H9 (cell line): ENCODE data around the gene ISCU. TPM values are rescaled to one million over a fixed set of nuclear protein-coding genes. Genes with fewer than 3 reads are reported as not detected.

Experiments
- DNase-seq: peaks from one replicate; pipeline ENCODE4 v3.0.0-alpha.2; 2017
- H2AFZ ChIP-seq: one replicate; pipeline ENCODE4 v1.6.1; 2013; ENCODE audit warnings: mild to moderate bottlenecking, low read length, control low read depth, moderate library complexity
- H2AK5ac ChIP-seq: 2 replicates; pipeline ENCODE4 v1.6.1; 2013; ENCODE audit warnings: low read length, control low read depth, mixed read lengths; ENCODE audit not compliant: insufficient read length
- H2BK120ac ChIP-seq: one replicate; pipeline ENCODE4 v1.6.1; 2013; ENCODE audit warnings: low read depth, mild to moderate bottlenecking, low read length, control low read depth, inconsistent platforms; ENCODE audit not compliant: poor library complexity, severe bottlenecking
- H2BK12ac ChIP-seq: 2 replicates; pipeline ENCODE4 v1.6.1; 2013; ENCODE audit warnings: low read length, control low read depth, mixed read lengths, low read depth; ENCODE audit not compliant: insufficient read length
- H2BK15ac ChIP-seq: 2 replicates; pipeline ENCODE4 v1.6.1; 2013; ENCODE audit warnings: low read depth, low read length, control low read depth
- H2BK20ac ChIP-seq: one replicate; pipeline ENCODE4 v1.6.1; 2013; ENCODE audit warnings: low read depth, mild to moderate bottlenecking, low read length, control low read depth, inconsistent platforms; ENCODE audit not compliant: poor library complexity, severe bottlenecking
- H2BK5ac ChIP-seq: 2 replicates; pipeline ENCODE4 v1.6.1; 2013; ENCODE audit warnings: low read length, control low read depth, mixed read lengths; ENCODE audit not compliant: insufficient read length
- H3K14ac ChIP-seq: 2 replicates; pipeline ENCODE4 v1.6.1; 2013; ENCODE audit warnings: low read length, control low read depth; ENCODE audit not compliant: insufficient read depth
- H3K18ac ChIP-seq: 2 replicates; pipeline ENCODE4 v1.6.1; 2013; ENCODE audit warnings: low read depth, mild to moderate bottlenecking, mixed read lengths, low read length, control low read depth; ENCODE audit not compliant: insufficient read length
- H3K23ac ChIP-seq: 2 replicates; pipeline ENCODE4 v1.6.1; 2013; ENCODE audit warnings: low read length, control low read depth, mixed read lengths, low read depth; ENCODE audit not compliant: insufficient read length
- H3K23me2 ChIP-seq: 2 replicates; pipeline ENCODE4 v1.6.1; 2013; ENCODE audit warnings: low read depth, mild to moderate bottlenecking, mixed read lengths, low read length, control low read depth; ENCODE audit not compliant: insufficient read length, poor library complexity, severe bottlenecking
- H3K27ac ChIP-seq: 2 replicates; pipeline ENCODE4 v1.5.1; 2013; ENCODE audit warnings: low read length, control low read depth, mixed read lengths, low read depth; ENCODE audit not compliant: insufficient read length
- H3K27me3 ChIP-seq: 2 replicates; pipeline ENCODE4 v1.6.1; 2013; ENCODE audit warnings: low read length, control low read depth, inconsistent platforms; ENCODE audit not compliant: insufficient read depth
- H3K4ac ChIP-seq: 2 replicates; pipeline ENCODE4 v1.6.1; 2013; ENCODE audit warnings: low read depth, mild to moderate bottlenecking, control low read depth, inconsistent platforms, low read length, moderate library complexity
- H3K4me1 ChIP-seq: 2 replicates; pipeline ENCODE4 v1.6.1; 2013; ENCODE audit warnings: low read length, control low read depth, inconsistent platforms; ENCODE audit not compliant: insufficient read depth
- H3K4me2 ChIP-seq: 2 replicates; pipeline ENCODE4 v1.6.1; 2013; ENCODE audit warnings: low read length, control low read depth, mixed read lengths; ENCODE audit not compliant: insufficient read length, insufficient read depth
- H3K56ac ChIP-seq: 2 replicates; pipeline ENCODE4 v1.6.1; 2013; ENCODE audit warnings: low read depth, mild to moderate bottlenecking, mixed read lengths, low read length, control low read depth; ENCODE audit not compliant: insufficient read length
- H3K79me1 ChIP-seq: 2 replicates; pipeline ENCODE4 v1.6.1; 2013; ENCODE audit warnings: low read depth, mild to moderate bottlenecking, moderate library complexity, low read length, control low read depth, inconsistent platforms; ENCODE audit not compliant: insufficient read depth, poor library complexity, severe bottlenecking
- H3K79me2 ChIP-seq: 2 replicates; pipeline ENCODE4 v1.6.1; 2013; ENCODE audit warnings: low read length, control low read depth, inconsistent platforms; ENCODE audit not compliant: insufficient read depth
- H3K9ac ChIP-seq: 2 replicates; pipeline ENCODE4 v1.6.1; 2013; ENCODE audit warnings: low read length, control low read depth, mixed read lengths; ENCODE audit not compliant: insufficient read length; ENCODE audit errors: extremely low read depth
- H3K9me3 ChIP-seq: one replicate; pipeline ENCODE4 v1.6.1; 2013; ENCODE audit warnings: low read depth, low read length, inconsistent platforms; ENCODE audit not compliant: control insufficient read depth
- H3T11ph ChIP-seq: one replicate; pipeline ENCODE4 v1.6.1; 2013; ENCODE audit warnings: mild to moderate bottlenecking, low read length, control low read depth, inconsistent platforms
- H4K20me1 ChIP-seq: one replicate; pipeline ENCODE4 v1.6.1; 2013; ENCODE audit not compliant: control insufficient read depth, insufficient read length, insufficient read depth
- H4K5ac ChIP-seq: 2 replicates; pipeline ENCODE4 v1.6.1; 2013; ENCODE audit warnings: low read depth, mild to moderate bottlenecking, mixed read lengths, low read length, control low read depth; ENCODE audit not compliant: insufficient read length
- H4K8ac ChIP-seq: replicated peaks from 2 replicates; pipeline ENCODE4 v1.6.1; 2013; ENCODE audit warnings: low read length, control low read depth, mixed read lengths, low read depth; ENCODE audit not compliant: insufficient read length
- H4K91ac ChIP-seq: 2 replicates; pipeline ENCODE4 v1.6.1; 2013; ENCODE audit warnings: low read depth, mild to moderate bottlenecking, moderate library complexity, mixed read lengths, low read length, control low read depth; ENCODE audit not compliant: insufficient read length
- H3K27ac Mint-ChIP-seq, 3 experiments: 2 replicates in 2 of 3; 3 replicates in 1 of 3; pipeline ENCODE4 v1.8.0; 2020 to 2021; ENCODE audit warnings: mixed read lengths in 3 of 3, mild to moderate bottlenecking in 1 of 3, moderate library complexity in 1 of 3
- H3K27me3 Mint-ChIP-seq: 2 replicates; pipeline ENCODE4 v1.8.0; 2021; ENCODE audit warnings: low read depth, mild to moderate bottlenecking, moderate library complexity, mixed read lengths
- H3K36me3 Mint-ChIP-seq, 3 experiments: 2 replicates in 2 of 3; 3 replicates in 1 of 3; pipeline ENCODE4 v1.8.0; 2020 to 2021; ENCODE audit warnings: low read depth in 3 of 3, mixed read lengths in 3 of 3; ENCODE audit not compliant: insufficient read depth in 1 of 3
- H3K4me1 Mint-ChIP-seq, 2 experiments: 2 replicates each; pipeline ENCODE4 v1.8.0; 2020; ENCODE audit warnings: mixed read lengths in 2 of 2
- H3K4me3 Mint-ChIP-seq, 2 experiments: 2 replicates in 1 of 2; 3 replicates in 1 of 2; pipeline ENCODE4 v1.8.0; 2020 to 2021; ENCODE audit warnings: mild to moderate bottlenecking in 2 of 2, mixed read lengths in 2 of 2, moderate library complexity in 1 of 2
- H3K9me3 Mint-ChIP-seq, 2 experiments: 2 replicates in 1 of 2; 3 replicates in 1 of 2; pipeline ENCODE4 v1.8.0; 2020; ENCODE audit warnings: mild to moderate bottlenecking in 2 of 2, mixed read lengths in 2 of 2, moderate library complexity in 1 of 2
- CTCF ChIP-seq: fragments of 200-600 bp; sonication (generic); conservative IDR thresholded peaks from 3 replicates; pipeline ENCODE4 v1.8.0; 2021; ENCODE audit warnings: antibody characterized with exemption, mild to moderate bottlenecking
- WGBS: extraction: QIAGEN DNeasy Blood & Tissue Kit; methylation state at CpG from one replicate; pipeline ENCODE4 v1.1.7; 2013; ENCODE audit warnings: missing lambda C conversion rate, low lambda C conversion rate, mixed read lengths; ENCODE audit not compliant: insufficient read length; ENCODE audit errors: extremely low coverage; 5-methylcytosine and 5-hydroxymethylcytosine counted together
- total RNA-seq: library from RNA; stranded (reverse); gene quantifications from 2 replicates; pipeline ENCODE4 v1.2.1, GENCODE V29; 2021

ISCU gene
- total RNA-seq, 1 experiment from 2014 or later = 64.9 TPM

GRCh38 chr12:108519558-108519957 is 42.8 kb upstream of the ISCU start:
- Histone ChIP-seq H2BK15ac (no peak overlapping the region), H2AFZ (no peak overlapping the region), H3K9ac (no peak overlapping the region), H3K79me2 (no peaks in the 10 kb centered on the region), H4K20me1 (peaks cover 2% of the 10 kb centered on the region), H4K8ac (no peak overlapping the region), H4K5ac (no peak overlapping the region), H3K4me2 (no peak overlapping the region), H3K27me3 (no peaks in the 10 kb centered on the region), H3K4me1 (peaks cover 3% of the 10 kb centered on the region; the same call in 1 of the 2 replicates), H3T11ph (no peak overlapping the region), H3K9me3 (no peaks in the 10 kb centered on the region), H2BK20ac (no peak overlapping the region), H2BK12ac (no peak overlapping the region), H3K27ac (no peak overlapping the region), H3K56ac (no peak overlapping the region), H3K14ac (no peak overlapping the region), H3K23me2 (peaks cover 6% of the 10 kb centered on the region), H2AK5ac (no peak overlapping the region), H3K18ac (no peak overlapping the region), H2BK5ac (no peak overlapping the region), H3K23ac (no peak overlapping the region), H3K4ac (no peak overlapping the region), H3K79me1 (peaks cover 5% of the 10 kb centered on the region), H2BK120ac (no peak overlapping the region), H4K91ac (no peak overlapping the region)
- WGBS = no CpG with 5 or more reads among the region's 4 CpGs
- H3K9me3 Mint-ChIP-seq = no peaks in the 10 kb centered on the region
- H3K27me3 Mint-ChIP-seq = no peaks in the 10 kb centered on the region; the same call in 1 of the 2 replicates
- peak; percentile 67 for DNase-seq
- TF ChIP-seq CTCF = peak; percentile 48; the same call in 2 of the 3 replicates
- no peak overlapping the region; a peak in 1 of 5 replicates for H3K4me3 Mint-ChIP-seq
- peak overlapping the region in 2 of 3 experiments; percentile 34 to 85; a peak in 2 of 7 replicates for H3K27ac Mint-ChIP-seq
- peaks cover 35 to 73% (median 65%) of the 10 kb centered on the region in 3 experiments for H3K36me3 Mint-ChIP-seq
- H3K4me1 Mint-ChIP-seq = peaks cover 10% of the 10 kb centered on the region in 2 experiments
